WTC11 (cell line): ENCODE data around the gene TMEM253. TPM values are rescaled to one million over a fixed set of nuclear protein-coding genes. Genes with fewer than 3 reads are reported as not detected.

Source experiments
- ATAC-seq: fragments of 200-7000 bp; cut with Tn5 transposase; 2 replicates; pipeline ENCODE4 v1.10.0; 2021; ENCODE audit warnings: mild to moderate bottlenecking, moderate library complexity
- CTCF ChIA-PET: fragments of 300-600 bp; sonication (Branson Sonifier 250); formaldehyde crosslinking; loops from one replicate; lab custom pipeline; 2021; ENCODE audit warnings: antibody characterized with exemption; lab: Charles Lee
- POLR2A ChIA-PET: fragments of 350-600 bp; sonication (Branson Sonifier 250); formaldehyde crosslinking; loops from one replicate; lab custom pipeline; 2021; ENCODE audit warnings: antibody characterized with exemption; lab: Charles Lee
- DNase-seq: peaks from one replicate; pipeline ENCODE4 v3.0.0; 2021; ENCODE audit warnings: low spot score
- H3K27ac Mint-ChIP-seq: 2 replicates; pipeline ENCODE4 v1.8.0; 2021; ENCODE audit warnings: mixed read lengths
- H3K27me3 Mint-ChIP-seq: 2 replicates; pipeline ENCODE4 v1.8.0; 2021; ENCODE audit warnings: low read depth, mild to moderate bottlenecking, moderate library complexity, mixed read lengths
- H3K36me3 Mint-ChIP-seq: 2 replicates; pipeline ENCODE4 v1.8.0; 2021; ENCODE audit warnings: mixed read lengths
- H3K4me1 Mint-ChIP-seq: 2 replicates; pipeline ENCODE4 v1.8.0; 2022; ENCODE audit warnings: mixed read lengths
- H3K4me3 Mint-ChIP-seq: 2 replicates; pipeline ENCODE4 v1.8.0; 2021; ENCODE audit warnings: mild to moderate bottlenecking, moderate library complexity, mixed read lengths
- H3K9me3 Mint-ChIP-seq: 2 replicates; pipeline ENCODE4 v1.8.0; 2021; ENCODE audit warnings: mixed read lengths
- ATF1 ChIP-seq: sonication (generic); formaldehyde crosslinking; IDR thresholded peaks from 2 replicates; pipeline ENCODE4 v1.8.1; 2023; ENCODE audit warnings: mild to moderate bottlenecking, moderate library complexity, missing genetic modification reagents
- ATF2 ChIP-seq: sonication (generic); formaldehyde crosslinking; IDR thresholded peaks from 2 replicates; pipeline ENCODE4 v1.8.1; 2022; ENCODE audit warnings: low read depth, missing genetic modification reagents, borderline replicate concordance
- CBFB ChIP-seq: sonication (generic); formaldehyde crosslinking; IDR thresholded peaks from 2 replicates; pipeline ENCODE4 v1.8.1; 2022; ENCODE audit warnings: mild to moderate bottlenecking, low read depth, missing genetic modification reagents
- ELF4 ChIP-seq: sonication (generic); formaldehyde crosslinking; IDR thresholded peaks from 2 replicates; pipeline ENCODE4 v1.8.1; 2022; ENCODE audit warnings: low read depth, mild to moderate bottlenecking, moderate library complexity, missing genetic modification reagents
- EMX1 ChIP-seq: fragments of 250-450 bp; sonication (Bioruptor Pico); IDR thresholded peaks from 2 replicates; pipeline ENCODE4 v1.8.0; 2021; ENCODE audit warnings: mild to moderate bottlenecking
- ESRRA ChIP-seq: sonication (generic); formaldehyde crosslinking; IDR thresholded peaks from 2 replicates; pipeline ENCODE4 v1.8.1; 2022; ENCODE audit warnings: mild to moderate bottlenecking, missing genetic modification reagents, borderline replicate concordance
- FOXJ3 ChIP-seq: sonication (generic); formaldehyde crosslinking; IDR thresholded peaks from 2 replicates; pipeline ENCODE4 v1.9.0; 2021; ENCODE audit warnings: missing genetic modification reagents, mild to moderate bottlenecking, borderline replicate concordance
- SMAD3 ChIP-seq: sonication (generic); formaldehyde crosslinking; IDR thresholded peaks from 2 replicates; pipeline ENCODE4 v1.8.0; 2022; ENCODE audit warnings: missing genetic modification reagents, mild to moderate bottlenecking, borderline replicate concordance
- SMAD4 ChIP-seq: sonication (generic); formaldehyde crosslinking; IDR thresholded peaks from 2 replicates; pipeline ENCODE4 v1.8.0; 2022; ENCODE audit warnings: mild to moderate bottlenecking, missing genetic modification reagents
- TEAD4 ChIP-seq: sonication (generic); formaldehyde crosslinking; IDR thresholded peaks from 2 replicates; pipeline ENCODE4 v1.8.0; 2022; ENCODE audit warnings: mild to moderate bottlenecking, missing genetic modification reagents
- ZBTB21 ChIP-seq: sonication (generic); formaldehyde crosslinking; IDR thresholded peaks from 2 replicates; pipeline ENCODE4 v1.8.1; 2023; ENCODE audit warnings: mild to moderate bottlenecking, missing genetic modification reagents, borderline replicate concordance
- ZNF138 ChIP-seq: sonication (generic); formaldehyde crosslinking; conservative IDR thresholded peaks from 2 replicates; pipeline ENCODE4 v1.8.1; 2022; ENCODE audit warnings: mild to moderate bottlenecking, moderate library complexity, missing genetic modification reagents
- ZNF263 ChIP-seq: sonication (generic); formaldehyde crosslinking; IDR thresholded peaks from 2 replicates; pipeline ENCODE4 v1.8.1; 2022; ENCODE audit warnings: low read depth, mild to moderate bottlenecking, moderate library complexity, missing genetic modification reagents
- ZNF396 ChIP-seq: fragments of 250-450 bp; sonication (Bioruptor Pico); IDR thresholded peaks from 2 replicates; pipeline ENCODE4 v1.8.0; 2021; ENCODE audit warnings: mild to moderate bottlenecking, moderate library complexity, borderline replicate concordance
- ZNF416 ChIP-seq: fragments of 250-450 bp; sonication (Bioruptor Pico); IDR thresholded peaks from 2 replicates; pipeline ENCODE4 v1.9.0; 2021; ENCODE audit warnings: mild to moderate bottlenecking, inconsistent platforms
- ZNF423 ChIP-seq: fragments of 250-450 bp; sonication (Bioruptor Pico); IDR thresholded peaks from 2 replicates; pipeline ENCODE4 v2.1.2; 2022; ENCODE audit warnings: mild to moderate bottlenecking, moderate library complexity
- ZNF532 ChIP-seq: fragments of 250-450 bp; sonication (Bioruptor Pico); IDR thresholded peaks from 2 replicates; pipeline ENCODE4 v1.9.0; 2021; ENCODE audit warnings: mild to moderate bottlenecking, borderline replicate concordance
- ZSCAN18 ChIP-seq: fragments of 250-450 bp; sonication (Bioruptor Pico); IDR thresholded peaks from 2 replicates; pipeline ENCODE4 v2.1.2; 2022; ENCODE audit warnings: mild to moderate bottlenecking, moderate library complexity
- total RNA-seq: library from RNA; stranded (reverse); gene quantifications from 3 replicates; pipeline ENCODE4 v1.2.3, GENCODE V29; 2021
- TF ChIP-seq, protein P1 (sequence below): sonication (generic); formaldehyde crosslinking; IDR thresholded peaks from 2 replicates; pipeline ENCODE4 v1.8.1; 2022; ENCODE audit warnings: low read depth, mild to moderate bottlenecking, moderate library complexity, missing genetic modification reagents, borderline replicate concordance
- TF ChIP-seq, protein P2 (sequence below): sonication (generic); formaldehyde crosslinking; IDR thresholded peaks from 2 replicates; pipeline ENCODE4 v1.8.0; 2022; ENCODE audit warnings: mild to moderate bottlenecking, missing genetic modification reagents

TMEM253 gene
- total RNA-seq, 1 experiment from 2014 or later = 1.7 TPM

DNA sequence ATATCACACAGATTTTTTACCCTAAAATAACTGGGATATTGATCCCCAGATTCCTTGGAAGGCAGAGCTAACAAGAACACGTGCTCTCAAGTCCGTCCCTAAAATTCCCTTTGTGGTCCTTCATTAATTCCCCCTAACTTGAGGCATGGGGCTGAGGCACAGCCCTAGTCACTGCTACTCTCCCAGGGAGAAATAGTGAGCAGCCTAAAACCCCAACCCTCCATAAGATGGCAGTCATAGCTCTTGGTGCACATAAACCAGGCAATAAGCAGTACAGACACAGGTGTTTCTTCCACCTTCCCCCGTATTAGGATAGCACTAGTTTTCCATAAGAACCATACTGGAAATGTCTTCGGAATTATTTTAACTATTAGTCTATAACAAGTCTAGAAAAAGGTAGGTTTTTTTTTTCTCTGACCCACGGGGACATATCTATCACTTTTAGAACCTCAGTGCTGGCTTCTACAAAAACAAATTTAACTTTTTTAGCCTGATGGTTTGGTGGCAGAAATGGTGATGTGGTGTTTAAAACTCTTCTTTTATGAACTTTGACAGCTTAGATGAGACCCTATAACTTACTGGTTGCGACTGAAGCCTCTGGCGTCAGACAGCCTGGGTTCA lies 33.9 kb upstream of the TMEM253 start:
- H3K27ac Mint-ChIP-seq = no peak overlapping the region
- H3K36me3 Mint-ChIP-seq = no peaks in the 10 kb centered on the region
- H3K4me1 Mint-ChIP-seq = peaks cover 21% of the 10 kb centered on the region
- ChIA-PET CTCF (interaction anchor here (0.7 to 5.9 kb wide), 14 partner anchors 15 to 422 kb away, joined by 3 to 142 read pairs (median 5); partner anchors contain the start of genes SLC39A2, TMEM253 and ZNF219), POLR2A (no interaction called here)
- DNase-seq = no peak
- no peaks in the 10 kb centered on the region for H3K9me3 Mint-ChIP-seq
- H3K4me3 Mint-ChIP-seq = no peak overlapping the region
- H3K27me3 Mint-ChIP-seq = peaks cover 6% of the 10 kb centered on the region; the same call in 1 of the 2 replicates
- TF ChIP-seq, protein P1, sequence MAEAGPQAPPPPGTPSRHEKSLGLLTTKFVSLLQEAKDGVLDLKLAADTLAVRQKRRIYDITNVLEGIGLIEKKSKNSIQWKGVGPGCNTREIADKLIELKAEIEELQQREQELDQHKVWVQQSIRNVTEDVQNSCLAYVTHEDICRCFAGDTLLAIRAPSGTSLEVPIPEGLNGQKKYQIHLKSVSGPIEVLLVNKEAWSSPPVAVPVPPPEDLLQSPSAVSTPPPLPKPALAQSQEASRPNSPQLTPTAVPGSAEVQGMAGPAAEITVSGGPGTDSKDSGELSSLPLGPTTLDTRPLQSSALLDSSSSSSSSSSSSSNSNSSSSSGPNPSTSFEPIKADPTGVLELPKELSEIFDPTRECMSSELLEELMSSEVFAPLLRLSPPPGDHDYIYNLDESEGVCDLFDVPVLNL (CRISPR knock-in tag) = no peak
- no peak for TF ChIP-seq ZNF532 (CRISPR knock-in tag)
- no peak for TF ChIP-seq SMAD4 (CRISPR knock-in tag)
- no peak for TF ChIP-seq SMAD3 (CRISPR knock-in tag)
- no peak for TF ChIP-seq CBFB (CRISPR knock-in tag)
- TF ChIP-seq ELF4 = no peak
- TF ChIP-seq FOXJ3 (CRISPR knock-in tag) = no peak
- TF ChIP-seq TEAD4 (CRISPR knock-in tag) = no peak
- TF ChIP-seq ATF1 (CRISPR knock-in tag) = no peak
- no peak for TF ChIP-seq ZNF138 (CRISPR knock-in tag)
- no peak for TF ChIP-seq ZSCAN18 (CRISPR knock-in tag)
- no peak for TF ChIP-seq ATF2 (CRISPR knock-in tag)
- TF ChIP-seq ZNF416 (CRISPR knock-in tag) = no peak
- no peak for TF ChIP-seq ZNF396 (CRISPR knock-in tag)
- TF ChIP-seq ZNF423 (CRISPR knock-in tag) = no peak
- TF ChIP-seq ESRRA (CRISPR knock-in tag) = no peak
- TF ChIP-seq, protein P2, sequence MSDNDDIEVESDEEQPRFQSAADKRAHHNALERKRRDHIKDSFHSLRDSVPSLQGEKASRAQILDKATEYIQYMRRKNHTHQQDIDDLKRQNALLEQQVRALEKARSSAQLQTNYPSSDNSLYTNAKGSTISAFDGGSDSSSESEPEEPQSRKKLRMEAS (CRISPR knock-in tag) = no peak
- TF ChIP-seq ZBTB21 (CRISPR knock-in tag) = no peak
- TF ChIP-seq EMX1 (CRISPR knock-in tag) = no peak
- TF ChIP-seq ZNF263 (CRISPR knock-in tag) = no peak
- ATAC-seq = no peak
